Activated naive CD4-positive, alpha-beta T cell treated with anti-CD3 and anti-CD28 coated beads for 36 hours (primary cell): ENCODE results near the gene COPS2. TPM values are rescaled to one million over a fixed set of nuclear protein-coding genes. Genes with fewer than 3 reads are reported as not detected.
"Not testable (repeated sequence)": the region's sequence is repeated elsewhere in the genome, so short reads cannot be mapped to it uniquely, and the experiment has no call there.

ENCODE experiments used
- CTCF ChIA-PET: fragments of 350-600 bp; sonication (Branson Sonifier 250); formaldehyde crosslinking; loops from one replicate; lab custom pipeline; 2021; ENCODE audit warnings: antibody characterized with exemption; lab: Charles Lee
- DNase-seq: peaks from one replicate; pipeline ENCODE4 v3.0.0-alpha.2; 2020
- H3K27ac Mint-ChIP-seq: one replicate; pipeline ENCODE4 v1.8.0; 2021; ENCODE audit warnings: mild to moderate bottlenecking, mixed read lengths
- H3K27me3 Mint-ChIP-seq: one replicate; pipeline ENCODE4 v1.8.0; 2021; ENCODE audit warnings: low read depth, mixed read lengths
- H3K36me3 Mint-ChIP-seq: one replicate; pipeline ENCODE4 v1.8.0; 2021; ENCODE audit warnings: low read depth, mixed read lengths
- H3K4me1 Mint-ChIP-seq: one replicate; pipeline ENCODE4 v1.8.0; 2021; ENCODE audit warnings: low read depth, mixed read lengths
- H3K4me3 Mint-ChIP-seq: one replicate; pipeline ENCODE4 v1.8.0; 2021; ENCODE audit warnings: mild to moderate bottlenecking, moderate library complexity, mixed read lengths
- H3K9me3 Mint-ChIP-seq: one replicate; pipeline ENCODE4 v1.8.0; 2021; ENCODE audit warnings: mixed read lengths
- intact Hi-C: fragments of 100-400 bp; cut with micrococcal nuclease; formaldehyde crosslinking; loops from one replicate; pipeline ENCODE4 v1.15.1; 2023
- total RNA-seq, 2 experiments: library from RNA; stranded (reverse); gene quantifications; one replicate each; pipeline ENCODE4 v1.2.3, GENCODE V29; 2021

Gene COPS2
- total RNA-seq, 2 experiments from 2014 or later: 79.7 to 86.4 TPM

DNA sequence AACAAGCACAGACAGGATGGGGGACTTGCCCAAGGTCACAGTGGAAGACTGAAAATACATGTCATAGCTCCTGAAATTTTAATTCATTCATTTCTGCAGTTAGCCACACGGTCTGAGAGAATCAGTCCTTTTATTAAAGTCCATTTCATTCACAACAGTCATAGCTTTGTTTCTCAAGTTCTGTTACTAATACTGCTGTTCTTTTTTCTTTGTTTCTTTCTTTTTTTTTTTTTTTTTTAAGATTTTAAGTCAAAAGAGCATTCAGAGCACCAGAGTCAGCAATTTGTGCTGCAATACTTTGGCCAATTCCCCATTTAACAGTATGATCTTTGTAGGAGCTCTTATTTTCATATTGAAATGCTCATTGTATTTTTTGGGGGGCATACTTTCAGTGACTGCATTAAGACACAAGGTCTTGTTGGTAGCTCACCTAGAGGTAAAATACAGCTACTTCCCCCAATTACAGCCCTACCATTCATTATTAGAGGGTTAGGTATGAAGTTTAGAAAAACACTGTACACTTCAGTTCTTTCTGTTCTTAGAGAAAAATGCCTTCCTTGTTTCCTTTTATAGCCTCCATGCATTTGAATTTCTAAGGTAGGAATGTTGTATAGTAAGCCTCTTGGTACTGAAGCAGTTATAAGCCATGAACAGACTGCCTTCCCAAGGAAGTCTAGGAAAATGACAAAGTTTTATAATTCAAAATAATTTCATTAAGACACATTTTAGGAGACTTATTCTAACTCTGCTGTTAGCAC, 24.2 kb upstream of the COPS2 start:
- no peak for DNase-seq
- H3K4me1 Mint-ChIP-seq: peaks cover 2% of the 10 kb centered on the region
- H3K27ac Mint-ChIP-seq: no peak overlapping the region
- CTCF ChIA-PET: interaction anchor here (0.7 kb wide), 1 partner anchor 24 kb away, joined by 8 read pairs; the partner anchor contains the start of gene COPS2
- H3K36me3 Mint-ChIP-seq: peaks cover 12% of the 10 kb centered on the region
- no peaks in the 10 kb centered on the region for H3K27me3 Mint-ChIP-seq
- H3K9me3 Mint-ChIP-seq: peaks cover 2% of the 10 kb centered on the region
- H3K4me3 Mint-ChIP-seq: no peak overlapping the region
- intact Hi-C loops: no loop called here

DNA sequence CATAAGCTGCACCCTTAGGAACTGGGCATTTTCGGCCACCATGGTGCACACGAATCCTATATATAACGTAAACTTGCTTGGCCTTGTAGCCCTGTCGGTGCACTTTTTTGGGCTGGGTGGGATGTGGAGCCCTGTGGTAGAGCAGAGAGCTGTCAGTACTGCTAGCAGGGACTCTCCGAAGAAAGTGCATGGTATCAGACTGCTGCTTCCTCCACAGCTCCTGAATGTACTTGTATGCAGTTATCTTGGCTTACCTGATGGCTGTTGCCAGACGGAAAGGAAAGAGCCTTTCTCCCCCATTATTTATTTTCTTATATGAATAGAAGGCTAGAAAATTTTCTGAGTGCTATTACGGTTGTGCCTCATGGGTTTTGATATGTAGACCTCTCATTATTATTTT, 23.1 kb upstream of the COPS2 start:
- DNase-seq: no peak
- Mint-ChIP-seq H3K4me1 (peaks cover 4% of the 10 kb centered on the region), H3K27ac (no peak overlapping the region), H3K9me3 (no peaks in the 10 kb centered on the region), H3K36me3 (peaks cover 9% of the 10 kb centered on the region), H3K4me3 (no peak overlapping the region), H3K27me3 (no peaks in the 10 kb centered on the region)
- CTCF ChIA-PET: no interaction called here
- intact Hi-C loops: no loop called here

- H3K36me3 Mint-ChIP-seq, intact Hi-C loops, DNase-seq, H3K27me3 Mint-ChIP-seq, H3K27ac Mint-ChIP-seq, H3K9me3 Mint-ChIP-seq, H3K4me3 Mint-ChIP-seq: not testable (repeated sequence)
- peaks cover 19% of the 10 kb centered on the region for H3K4me1 Mint-ChIP-seq
- CTCF ChIA-PET: interaction anchor here (0.6 kb wide), 1 partner anchor 396 kb away, joined by 4 read pairs; no protein-coding TSS in a partner anchor
Measured at GRCh38 chr15:49175582-49176397, 20.4 kb upstream of the COPS2 start.

GRCh38 chr15:49174902-49175301, 19.5 kb upstream of the COPS2 start:
- no peak overlapping the region for H3K4me3 Mint-ChIP-seq
- H3K27me3 Mint-ChIP-seq: no peaks in the 10 kb centered on the region
- peaks cover 10% of the 10 kb centered on the region for H3K36me3 Mint-ChIP-seq
- intact Hi-C loops: no loop called here
- no peaks in the 10 kb centered on the region for H3K9me3 Mint-ChIP-seq
- CTCF ChIA-PET: no interaction called here
- no peak for DNase-seq
- peaks cover 19% of the 10 kb centered on the region for H3K4me1 Mint-ChIP-seq
- no peak overlapping the region for H3K27ac Mint-ChIP-seq

DNA sequence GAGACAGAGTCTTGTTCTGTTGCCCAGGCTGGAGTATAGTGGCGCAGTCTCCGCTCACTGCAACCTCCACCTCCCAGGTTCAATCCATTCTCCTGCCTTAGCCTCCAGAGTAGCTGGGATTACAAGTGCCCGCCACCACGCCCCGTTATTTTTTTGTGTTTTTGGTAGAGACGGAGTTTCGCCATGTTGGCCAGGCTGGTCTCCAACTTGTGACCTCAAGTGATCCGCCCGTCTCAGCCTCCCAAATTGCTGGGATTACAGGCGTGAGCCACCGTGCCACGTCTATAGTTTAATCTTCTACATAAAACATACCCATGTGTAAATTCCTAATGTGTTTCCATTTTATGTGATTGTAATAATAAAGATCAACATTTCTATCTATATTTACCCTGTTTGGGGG, 16.4 kb upstream of the COPS2 start:
- intact Hi-C loops: no loop called here
- H3K36me3 Mint-ChIP-seq: peaks cover 5% of the 10 kb centered on the region
- H3K27ac Mint-ChIP-seq: no peak overlapping the region

DNA sequence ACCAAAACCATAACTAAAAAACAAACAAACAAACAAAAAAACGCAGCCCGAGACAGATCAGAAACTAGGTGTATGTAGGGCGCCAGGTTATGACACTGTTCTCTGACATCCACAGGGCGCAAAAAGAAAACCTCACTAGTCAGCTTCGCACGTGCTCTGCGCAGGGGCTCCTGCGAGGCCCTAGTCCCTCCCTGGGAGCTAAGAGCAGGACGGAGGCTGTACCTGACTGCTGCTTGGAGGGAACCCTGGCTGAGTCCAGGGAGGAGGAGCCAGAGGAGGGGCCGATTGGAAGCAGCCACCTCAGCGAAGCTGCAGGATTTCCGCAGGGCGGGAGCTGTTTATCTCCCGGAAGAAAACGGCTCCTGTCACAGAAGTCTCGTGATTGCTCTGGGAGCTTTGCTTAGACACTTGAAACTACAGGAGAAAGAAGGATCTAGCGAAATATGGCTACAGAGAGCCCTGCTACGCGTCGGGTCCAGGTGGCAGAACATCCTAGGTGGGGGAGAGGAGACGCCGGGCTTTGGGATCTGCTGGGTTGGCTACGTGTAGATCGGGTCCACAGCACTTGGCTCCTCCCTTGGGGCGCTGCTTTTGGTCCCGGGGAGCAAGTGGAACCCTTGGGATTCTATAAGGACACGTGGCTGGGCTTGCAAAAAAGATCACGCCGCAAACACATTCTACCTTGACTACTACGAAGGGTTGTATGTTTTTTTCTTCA, 14.6 kb upstream of the COPS2 start, which contains the start of gene GALK2:
GALK2 (plus strand) TSS at position 368 of the 718 bp plus-strand sequence; CDS start at position 444, 76 bp downstream.
- CTCF ChIA-PET: interaction anchor here (1.0 to 1.3 kb wide), 2 partner anchors 22 to 23 kb away, joined by 3 read pairs; no protein-coding TSS in a partner anchor
- intact Hi-C loops: loop anchor here (1.0 kb wide), 4 partner anchors 15 to 359 kb away; partner anchors contain the start of genes CEP152, COPS2, EID1 and SECISBP2L
- Mint-ChIP-seq H3K4me1 (peaks cover 25% of the 10 kb centered on the region), H3K27ac (peak within 1 kb of the TSS; percentile 94), H3K4me3 (peak within 1 kb of the TSS; percentile 96), H3K36me3 (peaks cover 4% of the 10 kb centered on the region), H3K9me3 (no peaks in the 10 kb centered on the region), H3K27me3 (no peaks in the 10 kb centered on the region)
- DNase-seq: peak; percentile 91

More for the DNA sequence above, 16.4 kb upstream of the COPS2 start:
- H3K4me1 Mint-ChIP-seq: peaks cover 25% of the 10 kb centered on the region
- H3K9me3 Mint-ChIP-seq: no peaks in the 10 kb centered on the region
- CTCF ChIA-PET: interaction anchor here (0.7 to 0.8 kb wide), 2 partner anchors 642 to 679 kb away, joined by 3 read pairs; no protein-coding TSS in a partner anchor
- no peak for DNase-seq
- peak overlapping the region; percentile 96 for H3K4me3 Mint-ChIP-seq
- H3K27me3 Mint-ChIP-seq: no peaks in the 10 kb centered on the region

GRCh38 chr15:49168016-49168415, 12.6 kb upstream of the COPS2 start:
- Mint-ChIP-seq H3K4me1 (peaks cover 20% of the 10 kb centered on the region), H3K27ac (no peak overlapping the region), H3K36me3 (peaks cover 3% of the 10 kb centered on the region), H3K9me3 (no peaks in the 10 kb centered on the region), H3K4me3 (no peak overlapping the region), H3K27me3 (no peaks in the 10 kb centered on the region)
- intact Hi-C loops: no loop called here
- CTCF ChIA-PET: no interaction called here
- DNase-seq: no peak

- H3K4me1 Mint-ChIP-seq: peaks cover 5% of the 10 kb centered on the region
- H3K9me3 Mint-ChIP-seq: no peaks in the 10 kb centered on the region
- peaks cover 3% of the 10 kb centered on the region for H3K36me3 Mint-ChIP-seq
- CTCF ChIA-PET: interaction anchor here (0.6 kb wide), 1 partner anchor 165 kb away, joined by 3 read pairs; no protein-coding TSS in a partner anchor
- H3K27me3 Mint-ChIP-seq: no peaks in the 10 kb centered on the region
- intact Hi-C loops: no loop called here
- no peak overlapping the region for H3K27ac Mint-ChIP-seq
- no peak for DNase-seq
- H3K4me3 Mint-ChIP-seq: no peak overlapping the region
Measured at GRCh38 chr15:49164865-49165264, 9.5 kb upstream of the COPS2 start.

DNA sequence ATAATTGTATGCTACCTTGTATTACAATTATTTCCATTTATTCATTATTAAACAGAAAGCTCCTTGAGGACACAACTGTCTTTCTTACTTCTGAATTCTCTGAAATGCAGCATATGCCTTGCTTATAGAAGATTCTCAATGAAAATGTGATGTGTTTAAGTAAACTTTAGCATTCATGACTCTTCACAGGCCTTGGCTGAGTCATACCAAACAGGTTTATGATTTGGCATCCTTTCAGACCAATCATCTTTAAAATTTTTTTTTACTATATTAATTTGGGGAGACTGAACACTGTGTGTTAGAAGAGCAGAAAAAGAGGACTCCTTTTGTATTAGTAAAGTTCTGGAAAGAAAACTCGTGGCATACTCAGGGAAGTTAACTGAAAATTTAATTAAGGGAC, 8.3 kb upstream of the COPS2 start:
- Mint-ChIP-seq H3K36me3 (peaks cover 3% of the 10 kb centered on the region), H3K4me1 (peaks cover under 1% of the 10 kb centered on the region), H3K27ac (no peak overlapping the region), H3K27me3 (no peaks in the 10 kb centered on the region), H3K4me3 (no peak overlapping the region), H3K9me3 (no peaks in the 10 kb centered on the region)
- intact Hi-C loops: no loop called here
- DNase-seq: no peak
- CTCF ChIA-PET: no interaction called here

- DNase-seq: no peak
- CTCF ChIA-PET: interaction anchor here (0.6 to 2.1 kb wide), 3 partner anchors 11 to 80 kb away, joined by 4 to 8 read pairs (median 8); no protein-coding TSS in a partner anchor
- Mint-ChIP-seq H3K27me3 (no peaks in the 10 kb centered on the region), H3K36me3 (no peaks in the 10 kb centered on the region), H3K4me1 (peaks cover 38% of the 10 kb centered on the region), H3K4me3 (peak overlapping the region; percentile 98), H3K27ac (peak overlapping the region; percentile 97), H3K9me3 (no peaks in the 10 kb centered on the region)
- intact Hi-C loops: loop anchor here (1.0 to 10.0 kb wide), 13 partner anchors 14 to 1751 kb away; partner anchors contain the start of genes AP4E1, CEP152, EID1 and FAM227B
Measured at GRCh38 chr15:49155834-49156627, 632 bp upstream of the COPS2 start.

DNA sequence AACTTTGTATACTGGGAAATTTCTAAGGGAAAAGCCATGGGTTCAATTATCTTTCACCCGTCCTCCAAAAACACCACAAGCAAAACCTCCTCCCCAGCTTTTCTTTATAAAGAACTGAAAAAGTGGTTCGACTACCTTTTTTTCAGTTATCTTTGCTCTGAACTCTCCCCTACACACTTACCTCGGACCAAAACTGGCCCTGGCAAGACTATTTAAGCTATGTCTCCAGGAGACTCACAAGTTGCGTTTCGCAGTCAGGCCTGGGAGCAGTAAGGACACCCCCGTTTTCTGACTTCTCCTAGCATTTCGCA, 645 bp downstream of the COPS2 start:
- no peak for DNase-seq
- H3K9me3 Mint-ChIP-seq: no peaks in the 10 kb centered on the region
- no peaks in the 10 kb centered on the region for H3K27me3 Mint-ChIP-seq
- peak overlapping the region; percentile 97 for H3K27ac Mint-ChIP-seq
- intact Hi-C loops: loop anchor here (1.0 to 10.0 kb wide), 13 partner anchors 16 to 1753 kb away; partner anchors contain the start of genes AP4E1, CEP152, EID1 and FAM227B
- H3K36me3 Mint-ChIP-seq: peaks cover 2% of the 10 kb centered on the region
- CTCF ChIA-PET: interaction anchor here (1.9 to 2.1 kb wide), 2 partner anchors 9 to 81 kb away, joined by 4 to 8 read pairs; no protein-coding TSS in a partner anchor
- peak overlapping the region; percentile 98 for H3K4me3 Mint-ChIP-seq
- peaks cover 42% of the 10 kb centered on the region for H3K4me1 Mint-ChIP-seq
